HG02678 (cell line): ENCODE measurements around the gene TRPM5.

Experiments
- ATAC-seq: cut with Tn5 transposase; IDR thresholded peaks from one replicate; pipeline ENCODE4 v1.9.1; 2021; ENCODE audit warnings: mild to moderate bottlenecking, moderate library complexity; ENCODE audit not compliant: unreplicated experiment

TRPM5 gene

DNA sequence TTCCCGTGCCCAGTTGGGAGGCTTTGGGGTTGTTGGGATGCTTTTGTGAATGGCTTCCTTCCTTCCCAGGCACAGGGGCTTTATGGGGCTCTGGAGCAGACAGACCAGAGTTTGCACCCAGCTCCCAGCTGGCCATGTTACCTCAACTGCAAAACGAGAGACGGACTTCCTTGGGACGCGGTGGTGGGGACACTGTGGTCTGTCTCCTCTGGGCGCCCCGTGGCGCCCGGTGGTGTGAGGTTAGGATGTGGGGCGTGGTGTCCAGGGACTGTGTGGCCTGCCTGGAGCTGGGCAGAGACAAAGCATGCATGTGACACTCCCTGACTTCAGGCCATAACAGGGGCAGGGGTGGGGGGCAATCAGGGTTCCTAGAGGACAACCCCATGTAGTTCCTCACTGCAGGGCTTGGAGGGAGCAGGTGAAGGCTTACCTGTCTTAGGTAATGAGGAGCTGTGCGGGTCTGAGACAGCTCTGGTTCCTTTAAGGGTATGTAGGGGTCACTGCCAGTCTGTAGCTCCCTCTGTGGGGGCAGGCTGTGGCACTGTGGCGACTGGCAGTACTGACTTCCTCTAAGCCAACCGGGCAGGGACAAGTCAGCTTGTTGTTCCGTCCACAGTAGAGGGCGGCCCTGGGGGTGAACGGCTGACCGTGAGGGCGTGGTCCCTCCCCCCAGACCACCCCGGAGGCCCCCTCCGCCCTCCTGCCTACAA, 14.9 kb upstream of the TRPM5 start:
- no peak for ATAC-seq

DNA sequence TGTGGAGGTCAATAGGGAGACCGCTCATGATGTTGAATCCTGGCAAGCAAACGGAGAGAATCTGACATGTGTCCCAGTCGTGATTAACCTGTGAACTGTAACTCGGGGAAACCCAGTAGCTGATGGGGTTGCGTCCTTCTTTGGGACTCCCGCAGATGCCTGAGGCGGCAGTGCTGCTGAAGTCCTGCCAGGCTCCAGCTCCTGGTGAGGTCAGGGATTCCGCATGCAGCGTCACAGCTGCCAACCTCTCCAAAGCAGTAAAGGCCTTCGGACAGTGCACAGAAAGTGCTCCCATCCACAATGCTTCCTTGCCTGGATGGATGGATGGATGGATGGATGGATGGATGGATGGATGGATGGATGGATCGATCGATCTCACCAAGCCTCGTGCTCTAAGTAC, 14.0 kb upstream of the TRPM5 start:
- no peak for ATAC-seq

DNA sequence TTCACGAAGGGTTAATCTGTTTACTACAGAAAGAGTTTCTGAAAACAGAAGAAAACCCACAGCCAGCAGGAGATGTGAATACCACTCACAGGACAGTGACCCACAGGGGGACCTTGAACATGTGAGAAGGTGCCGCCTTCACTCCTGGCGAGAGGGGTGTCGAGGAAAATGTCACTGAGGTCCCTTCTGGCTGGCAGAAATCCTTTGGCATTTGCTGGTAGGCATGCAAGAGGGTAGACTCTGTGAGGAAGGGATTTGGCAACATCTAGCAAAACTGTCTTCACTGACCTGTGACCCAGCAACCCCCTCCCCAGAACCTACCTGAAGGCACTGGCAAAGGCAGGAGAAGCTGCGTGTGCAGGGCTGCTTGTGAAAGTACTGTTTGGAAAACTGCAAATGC, 9.1 kb upstream of the TRPM5 start:
- ATAC-seq, result no peak

DNA sequence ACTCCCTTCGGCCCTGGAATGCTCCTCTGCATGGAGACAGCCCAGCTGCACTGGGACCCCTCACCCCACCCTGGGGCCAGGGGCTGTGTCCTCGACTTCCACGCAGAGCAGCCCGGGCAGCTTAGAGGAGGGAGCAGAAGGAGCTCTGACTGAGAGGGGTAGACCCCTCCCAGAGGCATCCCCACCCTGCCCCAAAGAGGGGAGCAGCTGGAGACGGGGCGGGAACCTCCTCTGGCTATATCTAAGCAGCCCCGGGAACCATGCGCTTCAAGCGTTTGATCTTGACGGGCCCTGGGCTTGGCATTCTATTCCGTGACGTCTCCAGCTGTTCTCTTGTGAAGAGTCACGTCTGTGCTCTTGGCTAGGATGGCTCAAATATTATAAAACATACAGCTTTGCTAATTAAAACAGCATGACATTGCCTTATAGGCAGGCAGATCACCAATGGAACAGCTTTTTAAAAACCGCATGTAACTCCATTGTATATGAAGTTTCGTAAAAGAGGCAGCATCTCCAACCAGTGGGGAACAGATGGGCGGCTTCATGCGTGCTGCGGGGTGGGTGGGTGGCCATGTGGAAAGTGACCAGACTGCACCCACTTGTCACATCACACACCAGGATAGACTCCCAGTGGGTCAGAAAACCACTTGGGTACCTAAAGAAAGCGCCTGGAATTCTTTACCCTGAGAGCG, 8.2 kb upstream of the TRPM5 start:
- no peak for ATAC-seq

DNA sequence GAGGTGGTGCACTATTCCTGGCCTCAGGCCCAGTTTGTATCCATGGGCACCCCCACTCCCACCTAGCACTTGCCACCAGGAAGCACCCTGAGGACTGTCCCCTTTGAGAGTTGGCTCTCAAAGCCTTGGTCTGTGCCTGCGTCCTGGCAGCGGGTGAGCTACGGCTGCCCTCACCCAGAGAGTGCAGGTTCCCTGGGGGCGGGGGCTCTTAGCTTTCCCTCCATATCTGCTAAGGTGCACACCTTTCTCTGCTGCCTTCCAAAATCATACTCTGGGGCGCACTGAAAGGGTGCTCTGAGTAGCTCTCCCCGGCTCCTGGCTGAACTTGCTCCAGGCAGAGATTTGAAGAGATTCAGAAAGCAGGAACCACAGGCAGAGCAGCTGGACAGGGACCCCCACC, 7.6 kb upstream of the TRPM5 start:
- no peak for ATAC-seq

DNA sequence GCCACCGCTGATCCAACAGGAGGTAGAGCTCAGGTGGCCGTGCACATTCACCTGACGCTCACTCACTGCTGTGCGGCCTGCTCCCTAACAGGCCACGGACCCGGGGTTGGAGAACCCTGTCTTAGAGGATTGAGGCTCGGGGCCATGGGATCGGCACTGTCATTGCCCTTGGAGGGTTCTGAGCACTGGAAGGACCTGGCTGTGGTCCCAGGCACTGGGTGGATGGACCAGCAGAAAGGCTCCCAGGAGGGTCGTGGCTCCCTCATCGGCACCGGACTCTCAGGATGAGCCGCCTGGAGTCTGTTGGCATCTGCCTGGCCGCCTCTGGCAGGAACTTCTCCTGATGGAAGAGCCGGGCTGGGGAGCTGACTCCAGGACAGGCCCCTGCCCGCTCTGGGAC, 7.0 kb upstream of the TRPM5 start:
- no peak for ATAC-seq

DNA sequence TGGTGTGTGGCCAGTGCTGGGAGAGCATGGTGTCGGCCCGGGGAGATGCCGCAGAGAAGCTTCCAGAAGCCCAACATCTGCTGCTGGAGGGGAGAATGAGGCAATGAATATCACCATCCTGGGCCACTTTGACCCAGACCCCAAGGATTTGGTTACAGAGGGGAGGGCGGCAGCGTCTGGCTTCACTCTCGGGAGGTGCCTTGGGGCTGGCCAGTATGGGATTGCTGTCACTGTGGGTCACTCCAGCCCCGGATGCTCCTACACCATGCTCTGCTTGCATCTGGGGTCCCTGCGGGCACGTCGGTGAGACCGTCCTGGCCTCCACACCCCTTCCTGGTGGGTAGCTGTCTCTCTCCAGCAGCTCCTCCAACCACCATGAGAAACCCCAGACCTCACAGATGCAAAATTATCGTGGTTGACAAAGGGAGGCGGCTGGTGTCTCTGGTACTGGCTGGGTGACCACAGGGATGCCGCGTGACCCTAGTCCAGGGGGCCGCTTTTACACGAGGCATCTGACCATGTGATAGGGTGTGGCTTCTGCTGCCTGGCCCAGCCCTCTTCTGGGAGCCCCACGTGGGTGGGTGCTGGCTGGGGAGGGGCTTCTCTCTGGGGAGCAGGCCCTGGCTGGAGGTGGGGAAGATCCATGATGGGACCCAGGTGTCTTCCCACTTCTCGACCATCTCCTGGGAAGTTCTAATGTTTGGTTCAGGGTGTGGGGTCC, 6.2 kb upstream of the TRPM5 start:
- ATAC-seq, result no peak

DNA sequence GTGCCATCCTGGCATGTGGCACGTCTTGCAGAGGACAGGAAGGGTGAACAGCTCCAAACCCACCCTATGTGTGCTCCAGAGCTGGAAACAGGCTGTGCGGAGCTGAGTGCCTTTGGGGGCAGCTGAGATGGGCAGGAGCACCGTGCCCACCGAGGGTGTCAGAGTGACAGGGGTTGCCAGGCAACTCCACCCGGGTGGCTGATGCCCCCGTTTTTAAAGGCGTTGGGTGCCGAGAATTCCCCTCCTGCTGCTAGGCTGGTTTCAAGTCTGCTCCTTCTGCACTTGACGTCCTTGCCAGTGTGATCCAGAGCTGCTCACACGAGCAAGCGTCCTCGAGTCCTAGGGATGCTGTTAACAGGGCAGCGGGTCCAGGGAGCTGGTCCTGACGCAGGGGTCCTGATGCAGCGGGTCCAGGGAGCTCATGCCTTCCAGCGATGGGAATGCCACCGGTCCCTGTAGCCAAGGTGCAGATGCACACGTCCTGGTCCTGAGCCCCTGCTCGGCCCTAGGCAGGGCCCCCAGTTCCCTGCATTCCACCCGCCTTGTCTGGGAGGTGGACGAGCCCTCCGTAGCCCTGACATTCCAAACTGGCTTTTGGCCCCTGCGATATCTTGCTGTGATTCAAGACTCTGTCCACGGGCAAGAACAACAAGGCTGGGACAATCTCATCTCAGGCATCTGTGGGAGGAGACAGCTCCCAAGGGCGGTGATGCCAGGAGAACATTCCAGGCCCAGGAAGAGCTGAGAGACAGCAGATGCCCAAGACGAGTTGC, 5.4 kb upstream of the TRPM5 start:
- ATAC-seq, result no peak

DNA sequence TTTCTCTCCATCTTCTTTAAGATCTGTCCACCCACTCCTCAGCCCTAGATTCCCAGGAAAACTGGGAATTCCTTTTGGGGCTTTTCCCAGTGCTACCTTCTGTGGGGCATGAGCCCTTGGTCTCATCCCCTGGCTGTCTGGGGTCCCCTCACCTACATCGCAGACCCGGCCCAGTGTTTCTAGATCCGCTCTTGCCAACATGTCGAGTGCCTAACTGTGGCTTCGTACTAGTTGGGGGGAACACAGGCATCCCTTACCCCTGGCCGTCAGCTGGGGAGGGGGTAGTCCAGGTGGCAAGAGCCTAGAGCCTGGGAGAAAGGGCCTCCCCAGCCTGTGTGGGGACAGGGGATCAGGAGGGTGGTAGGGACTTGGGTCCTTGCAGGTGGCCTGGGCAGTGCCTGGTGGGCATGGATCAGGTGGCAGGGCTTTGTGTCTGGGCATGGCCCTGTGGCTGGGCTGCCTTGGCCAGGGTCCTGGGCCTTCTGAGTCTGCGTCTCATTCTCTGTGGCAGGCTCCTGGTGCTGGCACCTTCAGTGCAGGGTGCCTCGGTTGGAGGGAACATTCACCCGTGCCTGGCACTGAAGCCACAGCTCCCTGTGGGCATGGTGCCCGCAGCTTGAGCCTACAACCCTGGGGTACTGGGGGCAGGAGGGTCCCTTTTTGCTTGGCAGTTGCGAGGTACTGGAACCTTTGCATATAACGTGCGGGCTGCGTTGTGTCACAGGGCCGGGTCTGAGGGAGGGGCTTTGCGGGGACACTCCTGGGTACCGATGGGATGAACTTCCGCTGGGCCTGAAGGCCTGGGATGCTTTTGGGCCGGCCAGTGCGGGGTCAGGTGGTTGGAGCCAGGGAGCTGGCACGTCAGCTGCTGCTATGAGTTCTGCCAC, 4.6 kb upstream of the TRPM5 start:
- ATAC-seq, result no peak

DNA sequence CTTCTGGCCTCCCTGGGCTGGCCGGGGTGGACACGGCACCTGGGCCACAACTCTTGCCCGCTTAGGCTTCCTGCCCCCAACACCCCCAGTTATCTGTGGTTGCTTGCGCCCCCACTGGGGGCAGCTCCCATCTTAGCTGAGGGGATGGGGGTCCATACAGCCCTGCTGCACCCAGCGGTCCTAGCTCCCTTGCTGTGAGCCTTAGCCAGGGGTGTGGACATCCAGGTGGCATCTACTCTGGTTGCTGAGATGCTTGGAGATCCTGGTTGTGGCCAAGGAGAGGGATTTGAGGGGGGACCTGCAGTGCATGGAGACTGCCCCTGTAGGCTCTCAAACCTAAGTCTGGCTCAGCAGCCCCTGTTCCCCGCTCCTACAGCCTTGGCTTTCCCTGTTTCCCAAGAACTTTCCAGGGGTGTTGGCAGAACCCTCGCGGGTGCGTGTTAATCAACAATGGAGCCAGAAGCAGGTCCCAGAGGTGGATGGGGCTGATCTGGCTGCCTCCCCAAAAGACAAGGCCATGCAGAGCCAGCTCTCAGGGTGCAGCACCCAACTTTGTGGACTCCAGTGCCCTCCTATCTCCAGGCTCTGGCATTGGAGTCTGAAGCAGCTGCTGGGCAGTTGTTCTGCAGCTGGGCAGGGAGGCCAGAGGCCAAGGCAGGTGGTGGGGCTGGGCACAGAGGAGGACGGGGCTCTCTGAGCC, 3.8 kb upstream of the TRPM5 start:
- no peak for ATAC-seq

DNA sequence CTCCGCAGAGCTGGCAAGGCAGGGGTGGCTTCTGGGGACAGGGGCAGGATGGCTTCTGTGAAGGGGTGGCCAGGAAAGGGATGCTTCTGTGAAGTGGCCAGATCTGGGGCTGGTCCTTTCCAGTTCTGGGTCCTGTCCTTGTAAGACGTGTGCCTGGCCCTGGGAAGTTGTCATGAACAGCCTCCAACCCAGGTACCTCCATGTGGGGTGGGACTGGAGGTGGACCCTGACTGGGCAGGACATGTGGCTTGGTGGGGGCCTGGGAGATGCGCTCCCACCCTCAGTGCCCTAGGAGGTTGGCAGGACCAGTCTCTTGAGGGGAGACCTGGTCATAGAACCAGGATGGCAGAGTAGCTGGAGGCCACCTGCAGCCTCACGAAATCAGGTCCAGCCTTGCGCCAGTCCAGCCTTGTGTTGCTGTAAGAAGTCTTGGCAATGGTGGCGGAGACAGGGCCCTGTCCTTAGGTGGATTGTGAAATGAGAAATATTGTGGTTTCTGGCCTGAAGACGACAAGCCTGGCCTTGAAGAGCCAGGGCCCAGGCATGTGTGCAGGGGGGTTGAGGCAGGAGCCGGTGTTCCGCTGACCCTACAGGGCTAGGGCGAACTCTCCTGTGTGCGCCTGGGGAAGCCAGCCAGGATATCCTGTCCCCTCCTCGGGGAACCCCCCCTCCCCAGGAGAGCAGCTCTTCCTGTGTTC, 3.1 kb upstream of the TRPM5 start:
- ATAC-seq, result no peak

DNA sequence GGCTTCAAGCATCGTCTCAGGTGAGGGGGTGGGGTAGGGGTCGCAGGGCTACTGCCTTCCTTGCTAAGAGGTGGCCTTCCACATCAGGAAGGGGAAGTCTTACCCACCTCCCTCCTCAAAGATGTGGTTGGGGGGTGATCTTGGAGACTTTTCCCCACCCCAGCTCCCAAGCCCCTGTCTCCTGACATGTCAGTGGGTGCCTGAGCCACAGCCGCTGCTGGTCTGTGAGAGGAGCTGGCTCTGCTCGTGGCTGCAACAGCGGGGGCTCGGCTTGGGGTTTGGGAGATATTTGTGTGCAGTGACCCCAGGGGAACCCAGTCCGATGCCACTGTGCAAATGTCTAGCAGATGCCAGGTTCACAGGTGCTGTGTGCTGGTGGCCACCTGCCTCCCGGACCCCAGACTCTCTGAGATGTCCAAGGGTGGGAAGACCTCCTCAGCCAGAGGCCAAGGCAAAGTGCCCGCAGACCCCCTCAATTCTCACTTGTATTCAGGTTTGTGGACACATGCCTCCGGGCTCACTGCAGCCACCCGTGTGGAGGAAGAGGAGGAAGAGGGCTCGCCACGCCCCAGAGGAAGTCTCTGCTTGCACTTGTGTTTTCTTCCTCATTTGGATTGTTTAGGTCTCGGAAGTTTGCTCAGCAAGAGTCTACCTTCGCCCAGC, 2.4 kb upstream of the TRPM5 start:
- no peak for ATAC-seq

DNA sequence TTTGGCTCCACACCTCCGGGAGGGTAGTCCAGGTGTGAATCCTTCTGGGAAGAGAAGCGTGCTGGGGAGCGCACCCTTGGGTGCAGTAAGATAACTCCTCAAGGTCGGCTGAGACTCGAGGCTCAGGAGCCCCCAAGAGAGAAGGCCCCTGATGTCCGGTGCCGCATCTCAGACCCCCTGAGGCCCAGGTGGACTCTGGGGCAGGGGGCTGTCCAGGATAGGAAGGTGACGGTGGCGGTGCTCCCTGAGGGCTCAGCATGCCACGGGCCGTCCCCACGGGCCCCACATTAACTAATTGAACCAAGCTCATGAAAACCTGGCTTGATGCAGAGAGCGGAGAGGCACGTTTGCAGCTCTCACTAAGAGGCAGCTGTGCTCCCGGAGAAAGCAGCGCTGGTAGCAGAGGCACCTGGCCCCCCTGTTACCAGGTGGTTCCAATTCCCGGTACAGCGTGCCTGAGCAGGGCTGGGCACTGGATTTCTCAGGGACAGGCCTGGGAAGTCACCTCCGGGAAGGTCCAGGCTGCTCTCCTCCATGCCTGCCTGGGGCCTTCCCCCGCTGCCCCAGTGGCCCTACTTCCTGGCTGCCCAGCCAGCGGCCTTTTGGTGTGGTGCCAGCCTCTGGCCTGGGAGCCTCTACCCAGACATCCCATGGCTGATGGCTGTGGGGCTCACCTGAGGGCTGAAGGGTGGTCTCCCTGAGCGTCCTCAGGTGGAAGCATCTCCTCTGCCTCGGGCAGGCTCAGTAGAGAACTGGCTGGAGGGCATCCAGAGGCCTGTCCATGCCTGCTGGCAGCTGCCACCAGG, 1.6 kb upstream of the TRPM5 start:
- ATAC-seq, result no peak

DNA sequence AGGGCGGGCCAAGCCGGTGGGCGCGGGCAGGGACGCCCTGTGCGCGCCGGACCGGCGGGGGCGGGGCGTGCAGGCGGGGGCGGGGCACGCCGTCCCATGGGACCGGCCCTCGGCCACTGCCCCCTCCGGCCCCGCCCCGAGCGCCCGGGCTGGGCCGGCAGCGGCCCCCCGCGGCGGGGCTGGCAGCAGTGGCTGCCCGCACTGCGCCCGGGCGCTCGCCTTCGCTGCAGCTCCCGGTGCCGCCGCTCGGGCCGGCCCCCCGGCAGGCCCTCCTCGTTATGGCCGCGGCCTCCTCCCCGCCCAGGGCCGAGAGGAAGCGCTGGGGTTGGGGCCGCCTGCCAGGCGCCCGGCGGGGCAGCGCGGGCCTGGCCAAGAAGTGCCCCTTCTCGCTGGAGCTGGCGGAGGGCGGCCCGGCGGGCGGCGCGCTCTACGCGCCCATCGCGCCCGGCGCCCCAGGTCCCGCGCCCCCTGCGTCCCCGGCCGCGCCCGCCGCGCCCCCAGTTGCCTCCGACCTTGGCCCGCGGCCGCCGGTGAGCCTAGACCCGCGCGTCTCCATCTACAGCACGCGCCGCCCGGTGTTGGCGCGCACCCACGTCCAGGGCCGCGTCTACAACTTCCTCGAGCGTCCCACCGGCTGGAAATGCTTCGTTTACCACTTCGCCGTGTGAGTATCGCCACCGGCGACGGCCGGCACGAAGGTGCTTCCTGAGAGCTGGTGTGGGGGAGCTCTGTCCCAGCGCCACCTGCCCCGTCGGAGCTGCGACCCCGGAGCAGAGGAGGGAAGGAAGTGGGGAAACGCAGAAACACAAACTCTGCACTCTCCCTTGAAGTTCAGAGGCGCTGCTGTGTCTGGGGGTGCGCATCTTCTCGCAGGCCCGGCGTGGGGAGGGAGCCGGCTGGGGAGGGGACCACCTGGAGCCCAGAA, 769 bp upstream of the TRPM5 start, which contains the start of gene KCNQ1:
TSS of gene KCNQ1 (plus strand) at position 188 of the 925 bp plus-strand sequence. CDS start at position 279, 91 bp downstream.
- ATAC-seq, result no peak

DNA sequence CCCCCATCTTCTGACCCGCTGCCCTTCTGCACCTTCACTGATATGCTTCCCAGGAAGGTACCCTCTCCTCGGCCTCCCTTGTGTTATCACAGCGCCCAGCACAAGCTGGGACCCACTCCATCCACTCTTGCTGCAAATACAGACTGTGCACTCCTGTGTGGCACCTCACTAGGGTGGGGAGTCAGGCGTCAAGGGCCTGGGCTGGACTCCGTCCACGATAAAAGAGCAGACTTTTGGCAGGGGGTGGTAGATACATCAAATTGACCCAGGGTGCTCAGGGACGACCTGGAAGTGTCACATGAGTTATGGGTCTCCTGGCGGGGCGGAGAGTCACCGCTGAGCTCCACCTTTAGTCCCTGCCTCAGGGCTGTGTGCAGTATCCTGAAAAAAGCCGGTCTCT, 908 bp downstream of the TRPM5 start:
- no peak for ATAC-seq

DNA sequence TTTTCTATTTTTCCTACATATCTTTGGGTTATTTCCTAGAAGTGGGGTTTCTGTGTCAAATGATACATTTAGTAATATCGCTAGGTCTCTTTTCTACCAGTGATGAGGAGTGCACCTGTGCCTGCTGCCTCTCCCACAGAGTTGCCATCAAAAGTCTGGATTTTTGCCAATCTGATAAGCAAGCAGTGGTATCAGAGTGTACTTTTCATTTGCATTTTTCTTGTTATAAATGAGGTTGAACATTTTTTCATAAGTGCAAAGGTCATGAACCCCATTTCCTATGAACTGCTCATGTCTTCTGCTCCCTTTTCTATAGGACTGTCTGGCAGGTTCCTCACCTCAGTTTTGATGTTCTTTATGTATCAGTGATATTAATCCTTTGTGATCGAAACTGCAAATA, 1.7 kb downstream of the TRPM5 start:
- ATAC-seq, result no peak

DNA sequence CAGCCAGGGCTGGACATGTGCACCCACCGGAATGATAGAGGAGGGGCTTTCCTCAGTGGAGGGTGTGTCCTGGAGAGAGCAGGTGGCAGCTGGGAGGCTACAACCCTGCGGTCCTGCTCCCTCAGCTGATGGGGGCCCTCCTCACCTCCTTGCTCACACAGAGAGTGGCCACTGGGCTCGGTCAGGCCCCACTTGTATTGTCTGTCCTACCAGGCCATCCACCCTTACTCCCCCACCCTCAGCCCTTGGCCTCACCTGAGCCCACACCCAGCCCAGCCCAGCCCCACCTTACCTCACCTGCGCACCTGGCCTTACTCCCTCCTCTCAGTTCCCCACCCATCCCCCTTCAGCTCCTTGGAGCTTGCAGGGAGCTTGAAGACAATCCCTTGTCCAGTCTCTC, 3.1 kb downstream of the TRPM5 start:
- no peak for ATAC-seq
